ENCODE data around the gene SLC28A1. TPM values are rescaled to one million over a fixed set of nuclear protein-coding genes. Genes with fewer than 3 reads are reported as not detected.

SLC28A1 gene
- total RNA-seq, 2 experiments from 2014 or later, result not detected

DNA sequence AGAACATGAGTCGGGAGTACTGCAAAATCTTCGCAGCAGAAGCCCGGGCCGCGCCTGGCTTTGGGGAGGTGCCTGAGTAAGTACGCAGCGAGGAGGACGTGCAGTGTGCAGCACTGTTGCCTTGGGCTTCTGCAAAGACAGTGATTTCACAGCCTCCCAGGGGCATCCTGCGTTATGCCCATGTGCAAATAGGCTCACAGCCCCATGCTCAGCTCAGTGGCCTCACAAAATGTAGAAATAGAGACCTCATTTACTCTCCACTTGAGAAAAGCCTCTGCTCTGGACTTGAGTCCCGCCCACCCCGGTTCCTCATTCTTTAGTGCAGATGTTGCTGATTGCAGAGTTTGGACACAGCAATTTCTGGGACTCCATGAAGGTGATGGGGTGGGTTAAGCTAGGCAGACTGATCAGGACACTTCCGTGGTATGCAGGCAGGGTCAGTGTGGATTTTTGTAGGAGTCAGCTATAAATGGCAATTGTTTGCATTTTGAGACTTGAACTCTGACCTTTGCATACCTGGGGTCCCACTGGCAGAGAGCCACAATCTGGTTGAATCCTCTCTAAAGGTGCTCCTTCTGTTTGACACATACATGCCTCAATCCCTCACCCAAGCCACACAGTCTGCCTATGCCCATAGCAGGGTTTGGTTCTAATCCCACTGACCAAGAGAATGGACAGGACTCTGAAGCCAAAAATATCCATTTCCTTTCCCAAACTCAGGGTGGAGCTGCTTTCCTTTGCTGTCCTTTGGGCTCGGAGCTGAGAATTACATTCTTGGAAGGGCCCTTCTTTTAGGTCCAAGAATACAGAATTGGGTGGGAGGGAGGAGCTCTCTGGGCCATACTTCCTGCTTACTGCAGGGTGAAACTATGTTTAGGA lies 20.7 kb upstream of the SLC28A1 start:
- Histone ChIP-seq H3K36me3 (ENCODE audit: insufficient read depth, low read length) (no peaks in the 10 kb centered on the region), H3K27ac (ENCODE audit: low read depth, low read length, poor library complexity, severe bottlenecking) (no peak overlapping the region), H3K4me3 (ENCODE audit: low read depth, low read length, poor library complexity, severe bottlenecking) (no peak overlapping the region), H3K79me2 (ENCODE audit: insufficient read depth, low read depth, low read length) (no peaks in the 10 kb centered on the region), H3K9me3 (ENCODE audit: low read length) (no peaks in the 10 kb centered on the region), H3K4me1 (ENCODE audit: insufficient read depth, low read length, poor library complexity, severe bottlenecking) (no peaks in the 10 kb centered on the region), H3K9me2 (ENCODE audit: insufficient read depth, low read length) (no peaks in the 10 kb centered on the region), H3K4me2 (ENCODE audit: low read length) (no peak overlapping the region), H4K20me1 (ENCODE audit: insufficient read depth, low read length) (no peaks in the 10 kb centered on the region), H2AFZ (ENCODE audit: low read length) (no peak overlapping the region)
- TF ChIP-seq, protein P1, sequence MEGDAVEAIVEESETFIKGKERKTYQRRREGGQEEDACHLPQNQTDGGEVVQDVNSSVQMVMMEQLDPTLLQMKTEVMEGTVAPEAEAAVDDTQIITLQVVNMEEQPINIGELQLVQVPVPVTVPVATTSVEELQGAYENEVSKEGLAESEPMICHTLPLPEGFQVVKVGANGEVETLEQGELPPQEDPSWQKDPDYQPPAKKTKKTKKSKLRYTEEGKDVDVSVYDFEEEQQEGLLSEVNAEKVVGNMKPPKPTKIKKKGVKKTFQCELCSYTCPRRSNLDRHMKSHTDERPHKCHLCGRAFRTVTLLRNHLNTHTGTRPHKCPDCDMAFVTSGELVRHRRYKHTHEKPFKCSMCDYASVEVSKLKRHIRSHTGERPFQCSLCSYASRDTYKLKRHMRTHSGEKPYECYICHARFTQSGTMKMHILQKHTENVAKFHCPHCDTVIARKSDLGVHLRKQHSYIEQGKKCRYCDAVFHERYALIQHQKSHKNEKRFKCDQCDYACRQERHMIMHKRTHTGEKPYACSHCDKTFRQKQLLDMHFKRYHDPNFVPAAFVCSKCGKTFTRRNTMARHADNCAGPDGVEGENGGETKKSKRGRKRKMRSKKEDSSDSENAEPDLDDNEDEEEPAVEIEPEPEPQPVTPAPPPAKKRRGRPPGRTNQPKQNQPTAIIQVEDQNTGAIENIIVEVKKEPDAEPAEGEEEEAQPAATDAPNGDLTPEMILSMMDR (conservative IDR thresholded peaks at IDR 0.05; ENCODE audit: low read length), result no peak
- no peak for TF ChIP-seq EZH2phosphoT487 (IDR thresholded peaks at IDR 0.05; ENCODE audit: borderline replicate concordance, low read depth, low read length)
- DNase-seq (ENCODE audit: low spot score), result no peak
- POLR2A ChIA-PET, result no interaction called here
- intact Hi-C loops (cut with micrococcal nuclease; ENCODE audit: unreplicated experiment), result no loop called here
- BruUV-seq (replicated peaks), result no TSS peak
- CTCF ChIA-PET (ENCODE audit: unreplicated experiment), result no interaction called here

GRCh38 chr15:84864444-84864795 lies 20.0 kb upstream of the SLC28A1 start:
- intact Hi-C loops (cut with micrococcal nuclease; ENCODE audit: unreplicated experiment), result no loop called here
- ChIA-PET CTCF (ENCODE audit: unreplicated experiment) (no interaction called here), POLR2A (interaction anchor here (1.2 kb wide), 2 partner anchors 208 to 265 kb away, joined by 3 read pairs; no protein-coding TSS in a partner anchor)
- Histone ChIP-seq H4K20me1 (ENCODE audit: insufficient read depth, low read length) (no peaks in the 10 kb centered on the region), H3K9me2 (ENCODE audit: insufficient read depth, low read length) (no peaks in the 10 kb centered on the region), H3K79me2 (ENCODE audit: insufficient read depth, low read depth, low read length) (no peaks in the 10 kb centered on the region), H3K36me3 (ENCODE audit: insufficient read depth, low read length) (no peaks in the 10 kb centered on the region), H2AFZ (ENCODE audit: low read length) (no peak overlapping the region), H3K27ac (ENCODE audit: low read depth, low read length, poor library complexity, severe bottlenecking) (no peak overlapping the region), H3K4me3 (ENCODE audit: low read depth, low read length, poor library complexity, severe bottlenecking) (no peak overlapping the region), H3K9me3 (ENCODE audit: low read length) (no peaks in the 10 kb centered on the region), H3K4me2 (ENCODE audit: low read length) (no peak overlapping the region), H3K4me1 (ENCODE audit: insufficient read depth, low read length, poor library complexity, severe bottlenecking) (no peaks in the 10 kb centered on the region)
- DNase-seq (ENCODE audit: low spot score), result no peak
- no peak for TF ChIP-seq EZH2phosphoT487 (IDR thresholded peaks at IDR 0.05; ENCODE audit: borderline replicate concordance, low read depth, low read length)
- TF ChIP-seq, protein P1 (conservative IDR thresholded peaks at IDR 0.05; ENCODE audit: low read length), result no peak
- BruUV-seq (replicated peaks), result no TSS peak

DNA sequence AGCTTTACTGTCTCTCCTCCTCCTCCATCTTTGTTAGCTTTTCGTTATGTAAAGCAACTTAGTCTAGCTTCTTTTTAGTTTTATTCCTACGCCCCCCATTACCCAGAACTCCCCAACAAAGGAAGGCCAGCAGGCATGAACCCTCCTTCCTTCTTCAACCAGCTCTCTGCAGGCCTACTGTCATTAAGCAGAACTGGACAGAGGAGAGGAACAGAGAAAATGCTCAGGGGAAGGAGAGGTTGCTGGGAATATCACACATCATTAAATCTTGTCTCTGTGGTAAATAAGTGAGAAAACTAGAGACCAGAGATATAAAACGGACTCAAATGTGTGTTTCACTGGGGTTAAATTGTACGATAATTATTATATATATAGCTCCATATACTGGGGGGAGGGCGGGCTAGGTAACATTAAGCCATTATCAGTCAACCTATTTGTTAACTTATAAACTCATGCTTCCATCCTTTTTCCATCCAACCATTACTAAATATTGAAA lies 19.3 kb upstream of the SLC28A1 start:
- BruUV-seq (replicated peaks), result no TSS peak
- Histone ChIP-seq H3K4me2 (ENCODE audit: low read length) (no peak overlapping the region), H2AFZ (ENCODE audit: low read length) (no peak overlapping the region), H3K79me2 (ENCODE audit: insufficient read depth, low read depth, low read length) (no peaks in the 10 kb centered on the region), H4K20me1 (ENCODE audit: insufficient read depth, low read length) (no peaks in the 10 kb centered on the region), H3K4me1 (ENCODE audit: insufficient read depth, low read length, poor library complexity, severe bottlenecking) (no peaks in the 10 kb centered on the region), H3K9me2 (ENCODE audit: insufficient read depth, low read length) (no peaks in the 10 kb centered on the region), H3K36me3 (ENCODE audit: insufficient read depth, low read length) (no peaks in the 10 kb centered on the region), H3K27ac (ENCODE audit: low read depth, low read length, poor library complexity, severe bottlenecking) (no peak overlapping the region), H3K4me3 (ENCODE audit: low read depth, low read length, poor library complexity, severe bottlenecking) (no peak overlapping the region), H3K9me3 (ENCODE audit: low read length) (no peaks in the 10 kb centered on the region)
- POLR2A ChIA-PET, result interaction anchor here (0.6 to 1.2 kb wide), 3 partner anchors 208 to 273 kb away, joined by 3 read pairs; no protein-coding TSS in a partner anchor
- CTCF ChIA-PET (ENCODE audit: unreplicated experiment), result interaction anchor here (0.5 kb wide), 1 partner anchor 11 kb away, joined by 3 read pairs; no protein-coding TSS in a partner anchor
- intact Hi-C loops (cut with micrococcal nuclease; ENCODE audit: unreplicated experiment), result no loop called here
- DNase-seq (ENCODE audit: low spot score), result no peak
- no peak for TF ChIP-seq EZH2phosphoT487 (IDR thresholded peaks at IDR 0.05; ENCODE audit: borderline replicate concordance, low read depth, low read length)
- TF ChIP-seq, protein P1 (conservative IDR thresholded peaks at IDR 0.05; ENCODE audit: low read length), result no peak

All from OCI-LY7 (cell line).